Memory B cell (primary cell): ENCODE measurements around the gene CELF4.

Source experiments
- ATAC-seq: fragments of 150-1000 bp; cut with Tn5 transposase; 2 replicates; pipeline ENCODE4 v1.10.0; 2021; ENCODE audit warnings: low read depth, mild to moderate bottlenecking, moderate library complexity
- DNase-seq, 2 donors: peaks; one replicate each; pipeline ENCODE4 v3.0.0; 2022; ENCODE audit warnings: low spot score in 2 of 2
- H3K27ac Mint-ChIP-seq: one replicate; pipeline ENCODE4 v1.8.0; 2022; ENCODE audit warnings: mild to moderate bottlenecking, moderate library complexity, mixed read lengths
- H3K27me3 Mint-ChIP-seq: one replicate; pipeline ENCODE4 v1.8.0; 2022; ENCODE audit warnings: mixed read lengths
- H3K36me3 Mint-ChIP-seq: one replicate; pipeline ENCODE4 v1.8.0; 2022; ENCODE audit warnings: mild to moderate bottlenecking, mixed read lengths
- H3K4me1 Mint-ChIP-seq: one replicate; pipeline ENCODE4 v1.8.0; 2022; ENCODE audit warnings: mixed read lengths
- H3K4me3 Mint-ChIP-seq: one replicate; pipeline ENCODE4 v1.8.0; 2022; ENCODE audit warnings: mild to moderate bottlenecking, moderate library complexity, mixed read lengths
- H3K9me3 Mint-ChIP-seq: one replicate; pipeline ENCODE4 v1.8.0; 2022; ENCODE audit warnings: mixed read lengths

CELF4 gene

DNA sequence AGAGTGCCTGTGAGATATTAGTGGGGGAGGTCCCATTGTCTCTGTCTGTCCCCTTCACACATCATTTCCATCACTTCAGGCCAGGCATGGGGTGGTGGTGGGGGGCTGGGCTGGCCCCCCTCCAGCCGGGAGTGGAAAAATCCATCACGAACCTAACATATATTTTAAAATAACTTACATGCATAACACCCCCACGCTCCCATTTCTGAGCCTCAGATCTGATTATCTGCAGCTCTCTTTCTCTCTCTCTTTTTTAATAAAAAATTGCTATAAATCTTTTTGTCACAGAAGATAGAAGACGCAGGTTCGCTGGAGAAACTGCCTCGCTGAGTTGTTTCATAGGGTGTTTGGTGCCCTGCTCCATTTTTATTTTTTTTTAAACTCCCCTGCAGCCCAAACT is 159.8 kb downstream of the CELF4 start:
- no peaks in the 10 kb centered on the region for H3K27me3 Mint-ChIP-seq
- no peaks in the 10 kb centered on the region for H3K4me1 Mint-ChIP-seq
- H3K4me3 Mint-ChIP-seq = no peak overlapping the region
- H3K27ac Mint-ChIP-seq = no peak overlapping the region
- DNase-seq (no peak), ATAC-seq (no peak)
- no peaks in the 10 kb centered on the region for H3K36me3 Mint-ChIP-seq
- H3K9me3 Mint-ChIP-seq = no peaks in the 10 kb centered on the region

DNA sequence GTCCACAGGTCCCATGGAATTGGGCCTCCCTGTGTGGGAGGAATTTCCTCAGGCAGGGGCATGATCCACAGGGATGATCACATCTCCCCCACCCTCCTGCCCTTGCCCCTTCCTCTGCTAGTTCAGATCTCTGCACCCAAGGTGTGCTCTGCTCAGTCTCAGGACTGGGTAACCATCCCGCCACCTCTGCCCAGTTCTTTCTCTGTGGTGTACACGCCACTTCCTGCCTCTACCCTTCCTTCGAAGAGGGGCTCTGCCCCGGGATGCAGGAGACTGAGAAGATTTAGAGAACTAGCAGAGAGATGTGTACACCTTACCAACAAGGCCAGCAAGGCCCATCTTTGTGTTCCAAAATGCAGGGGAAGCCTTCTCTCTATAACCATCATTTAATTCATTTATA is 160.4 kb downstream of the CELF4 start:
- no peaks in the 10 kb centered on the region for H3K27me3 Mint-ChIP-seq
- H3K36me3 Mint-ChIP-seq = no peaks in the 10 kb centered on the region
- H3K27ac Mint-ChIP-seq = no peak overlapping the region
- no peaks in the 10 kb centered on the region for H3K9me3 Mint-ChIP-seq
- no peaks in the 10 kb centered on the region for H3K4me1 Mint-ChIP-seq
- H3K4me3 Mint-ChIP-seq = no peak overlapping the region
- DNase-seq = no peak
- ATAC-seq = no peak

GRCh38 chr18:37403788-37404187 is 161.8 kb downstream of the CELF4 start:
- no peak for DNase-seq
- H3K4me3 Mint-ChIP-seq = no peak overlapping the region
- no peaks in the 10 kb centered on the region for H3K27me3 Mint-ChIP-seq
- H3K4me1 Mint-ChIP-seq = no peaks in the 10 kb centered on the region
- no peaks in the 10 kb centered on the region for H3K9me3 Mint-ChIP-seq
- no peak overlapping the region for H3K27ac Mint-ChIP-seq
- no peak for ATAC-seq
- no peaks in the 10 kb centered on the region for H3K36me3 Mint-ChIP-seq

- no peak overlapping the region for H3K27ac Mint-ChIP-seq
- no peak overlapping the region for H3K4me3 Mint-ChIP-seq
- H3K36me3 Mint-ChIP-seq = no peaks in the 10 kb centered on the region
- DNase-seq = no peak
- no peaks in the 10 kb centered on the region for H3K4me1 Mint-ChIP-seq
- no peaks in the 10 kb centered on the region for H3K27me3 Mint-ChIP-seq
- no peak for ATAC-seq
- H3K9me3 Mint-ChIP-seq = no peaks in the 10 kb centered on the region
Observed at GRCh38 chr18:37403100-37403781, 162.4 kb downstream of the CELF4 start.

DNA sequence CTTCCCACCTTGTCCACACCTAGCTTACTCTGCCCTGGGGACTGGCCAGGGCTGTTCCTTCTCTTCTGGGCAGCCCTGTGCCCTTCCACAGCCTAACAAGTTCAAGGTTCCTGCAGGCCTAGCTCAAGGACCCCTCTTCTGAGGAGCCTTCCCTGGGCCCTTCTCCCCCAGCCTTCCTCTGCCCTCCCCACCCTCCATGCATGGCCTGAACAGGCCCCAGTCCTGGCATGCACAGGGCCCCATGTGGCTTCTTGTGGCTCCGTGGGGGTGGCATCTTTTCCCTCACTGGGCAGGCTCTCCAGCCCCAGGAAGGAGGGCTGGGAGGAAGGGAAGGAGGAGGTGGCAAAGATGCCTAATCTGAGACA is 162.9 kb downstream of the CELF4 start:
- ATAC-seq (no peak), DNase-seq (no peak)
- Mint-ChIP-seq H3K4me3 (no peak overlapping the region), H3K27me3 (no peaks in the 10 kb centered on the region), H3K36me3 (no peaks in the 10 kb centered on the region), H3K27ac (no peak overlapping the region), H3K4me1 (no peaks in the 10 kb centered on the region), H3K9me3 (no peaks in the 10 kb centered on the region)

- H3K4me1 Mint-ChIP-seq = no peaks in the 10 kb centered on the region
- no peaks in the 10 kb centered on the region for H3K36me3 Mint-ChIP-seq
- peaks cover 1% of the 10 kb centered on the region for H3K27me3 Mint-ChIP-seq
- no peaks in the 10 kb centered on the region for H3K9me3 Mint-ChIP-seq
- H3K4me3 Mint-ChIP-seq = no peak overlapping the region
- DNase-seq (no peak), ATAC-seq (no peak)
- H3K27ac Mint-ChIP-seq = no peak overlapping the region
Observed at GRCh38 chr18:37400802-37401201, 164.8 kb downstream of the CELF4 start.

- Mint-ChIP-seq H3K4me3 (no peak overlapping the region), H3K9me3 (no peaks in the 10 kb centered on the region), H3K4me1 (no peaks in the 10 kb centered on the region), H3K27ac (no peak overlapping the region), H3K27me3 (peaks cover 8% of the 10 kb centered on the region), H3K36me3 (no peaks in the 10 kb centered on the region)
- DNase-seq = no peak
- no peak for ATAC-seq
Observed at GRCh38 chr18:37398248-37398920, 167.2 kb downstream of the CELF4 start.

DNA sequence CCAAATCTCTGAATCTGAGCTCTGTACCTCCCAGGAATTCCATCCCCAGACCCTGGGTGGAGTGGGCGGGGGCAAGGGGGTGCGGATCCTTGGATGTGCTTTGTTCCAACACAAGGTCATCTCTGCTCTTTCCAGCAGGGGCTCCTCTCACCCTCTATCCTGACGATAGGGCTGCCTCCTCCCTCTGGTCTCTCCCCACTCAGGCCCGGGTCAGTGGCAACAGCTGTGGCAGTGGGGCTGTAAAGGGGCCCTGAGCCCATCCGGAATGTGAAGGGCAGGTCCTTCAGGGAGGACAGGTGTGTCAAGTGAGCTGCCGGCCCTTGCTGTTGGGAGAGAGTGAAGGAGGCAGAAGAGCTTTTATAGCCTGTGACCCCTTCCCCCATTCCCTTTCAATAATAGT is 167.8 kb downstream of the CELF4 start:
- Mint-ChIP-seq H3K27ac (no peak overlapping the region), H3K4me3 (no peak overlapping the region), H3K9me3 (no peaks in the 10 kb centered on the region), H3K36me3 (no peaks in the 10 kb centered on the region), H3K4me1 (peaks cover under 1% of the 10 kb centered on the region), H3K27me3 (peaks cover 13% of the 10 kb centered on the region)
- ATAC-seq (no peak), DNase-seq (no peak)

DNA sequence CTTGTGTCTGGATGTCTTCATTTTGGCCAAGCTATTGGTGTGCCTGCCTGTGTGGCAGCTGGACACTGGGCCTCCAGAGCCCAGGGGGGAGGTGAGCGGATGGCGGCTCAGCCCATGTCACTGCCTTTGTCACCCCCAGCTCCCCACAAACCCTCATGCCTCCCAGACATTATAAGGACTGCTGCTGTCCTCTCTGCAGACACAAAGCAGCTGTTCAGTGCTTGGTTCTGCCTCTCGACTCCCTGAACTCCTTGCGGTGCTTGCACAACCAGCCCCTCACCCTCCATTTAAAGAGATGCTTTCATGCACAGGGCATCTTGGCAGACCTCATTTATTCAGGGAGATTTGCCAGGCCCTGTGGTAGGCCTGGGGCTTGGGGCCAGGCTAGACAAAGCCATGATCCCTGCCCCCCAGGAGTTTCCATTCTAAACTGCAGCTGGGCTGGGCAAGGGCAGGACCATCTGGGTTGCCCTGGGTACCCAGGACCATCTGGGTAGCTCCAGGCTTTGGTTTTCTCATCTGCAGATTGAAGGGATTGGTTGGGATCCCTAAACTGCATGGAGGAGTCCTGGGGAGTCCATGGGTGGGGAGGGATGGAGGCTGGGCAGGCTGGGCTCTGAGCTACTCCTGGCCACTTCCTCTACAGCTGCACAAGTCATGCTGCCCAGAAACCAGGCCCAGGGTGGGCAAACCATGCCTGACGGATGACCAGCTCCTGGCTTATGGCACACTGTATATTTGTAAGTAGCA is 168.5 kb downstream of the CELF4 start:
- DNase-seq (no peak), ATAC-seq (no peak)
- Mint-ChIP-seq H3K4me1 (peaks cover 3% of the 10 kb centered on the region), H3K27ac (no peak overlapping the region), H3K36me3 (no peaks in the 10 kb centered on the region), H3K27me3 (peaks cover 15% of the 10 kb centered on the region), H3K9me3 (no peaks in the 10 kb centered on the region), H3K4me3 (no peak overlapping the region)

GRCh38 chr18:37395631-37396030 is 170.0 kb downstream of the CELF4 start:
- H3K9me3 Mint-ChIP-seq = no peaks in the 10 kb centered on the region
- DNase-seq (no peak), ATAC-seq (no peak)
- H3K27ac Mint-ChIP-seq = no peak overlapping the region
- H3K4me1 Mint-ChIP-seq = peaks cover 3% of the 10 kb centered on the region
- H3K4me3 Mint-ChIP-seq = no peak overlapping the region
- H3K36me3 Mint-ChIP-seq = no peaks in the 10 kb centered on the region
- peaks cover 18% of the 10 kb centered on the region for H3K27me3 Mint-ChIP-seq

- ATAC-seq (no peak), DNase-seq (no peak)
- peaks cover 21% of the 10 kb centered on the region for H3K27me3 Mint-ChIP-seq
- H3K9me3 Mint-ChIP-seq = no peaks in the 10 kb centered on the region
- H3K4me1 Mint-ChIP-seq = peaks cover 3% of the 10 kb centered on the region
- H3K36me3 Mint-ChIP-seq = no peaks in the 10 kb centered on the region
- peak overlapping the region; percentile 16 for H3K4me3 Mint-ChIP-seq
- no peak overlapping the region for H3K27ac Mint-ChIP-seq
Observed at GRCh38 chr18:37395138-37395537, 170.5 kb downstream of the CELF4 start.

GRCh38 chr18:37394610-37394965 is 171.0 kb downstream of the CELF4 start:
- H3K4me3 Mint-ChIP-seq = peak overlapping the region; percentile 11
- no peak overlapping the region for H3K27ac Mint-ChIP-seq
- peaks cover 3% of the 10 kb centered on the region for H3K4me1 Mint-ChIP-seq
- no peaks in the 10 kb centered on the region for H3K36me3 Mint-ChIP-seq
- no peaks in the 10 kb centered on the region for H3K9me3 Mint-ChIP-seq
- H3K27me3 Mint-ChIP-seq = peaks cover 23% of the 10 kb centered on the region
- no peak for DNase-seq
- ATAC-seq = no peak

GRCh38 chr18:37393945-37394609 is 171.5 kb downstream of the CELF4 start:
- DNase-seq (no peak), ATAC-seq (no peak)
- peaks cover 3% of the 10 kb centered on the region for H3K4me1 Mint-ChIP-seq
- no peaks in the 10 kb centered on the region for H3K36me3 Mint-ChIP-seq
- H3K27ac Mint-ChIP-seq = no peak overlapping the region
- peaks cover 1% of the 10 kb centered on the region for H3K9me3 Mint-ChIP-seq
- H3K4me3 Mint-ChIP-seq = peak overlapping the region; percentile 11
- peaks cover 26% of the 10 kb centered on the region for H3K27me3 Mint-ChIP-seq

GRCh38 chr18:37393221-37393827 is 172.3 kb downstream of the CELF4 start:
- peaks cover 3% of the 10 kb centered on the region for H3K4me1 Mint-ChIP-seq

More at GRCh38 chr18:37393221-37393827, 172.3 kb downstream of the CELF4 start:
- no peak for ATAC-seq
- Mint-ChIP-seq H3K36me3 (no peaks in the 10 kb centered on the region), H3K4me3 (no peak overlapping the region), H3K27me3 (peaks cover 27% of the 10 kb centered on the region), H3K9me3 (peaks cover 1% of the 10 kb centered on the region), H3K27ac (no peak overlapping the region)
- DNase-seq = no peak
